Measurements from ENCODE around the gene EPN2. TPM values are rescaled to one million over a fixed set of nuclear protein-coding genes. Genes with fewer than 3 reads are reported as not detected.
A peak's percentile ranks its signal among the peaks of the same experiment; 100 is the strongest.

The EPN2 gene
- total and polyA plus RNA-seq, 2 experiments from 2014 or later: 19.0 to 35.9 TPM

GRCh38 chr17:19260958-19261357, 23.8 kb downstream of the EPN2 start:
- TF ChIP-seq EZH2 (IDR thresholded peaks at IDR 0.05; ENCODE audit: borderline replicate concordance) (no peak), CTCF (IDR thresholded peaks at IDR 0.05; ENCODE audit: poor library complexity) (no peak), EZH2phosphoT487 (IDR thresholded peaks at IDR 0.05; ENCODE audit: low read depth, severe bottlenecking, unreplicated experiment) (no peak)
- H3K4me1 ChIP-seq (ENCODE audit: insufficient read depth): peaks cover 26% of the 10 kb centered on the region
- H3K79me2 ChIP-seq: peaks cover 97% of the 10 kb centered on the region
- no peak overlapping the region for H2AFZ ChIP-seq
- 89% methylated on average over 7 of the region's 7 CpGs for WGBS (ENCODE audit: low lambda C conversion rate, missing lambda C conversion rate)
- H3K27ac ChIP-seq: no peak overlapping the region
- no peaks in the 10 kb centered on the region for H3K9me3 ChIP-seq (ENCODE audit: low read depth)
- DNase-seq (ENCODE audit: low spot score): no peak
- H4K20me1 ChIP-seq (ENCODE audit: insufficient read depth, poor library complexity, severe bottlenecking): peaks cover 26% of the 10 kb centered on the region
- no peak overlapping the region for H3K4me3 ChIP-seq
- no peaks in the 10 kb centered on the region for H3K9me2 ChIP-seq (replicated peaks; ENCODE audit: insufficient read depth)
- H3K36me3 ChIP-seq (replicated peaks; ENCODE audit: insufficient read depth, low read depth): no peaks in the 10 kb centered on the region
- no peaks in the 10 kb centered on the region for H3K27me3 ChIP-seq
- no peak overlapping the region for H3K4me2 ChIP-seq

- no peak for DNase-seq (ENCODE audit: low spot score)
- no peaks in the 10 kb centered on the region for H3K27me3 ChIP-seq
- peaks cover 26% of the 10 kb centered on the region for H3K4me1 ChIP-seq (ENCODE audit: insufficient read depth)
- no peaks in the 10 kb centered on the region for H3K36me3 ChIP-seq (replicated peaks; ENCODE audit: insufficient read depth, low read depth)
- TF ChIP-seq EZH2phosphoT487 (IDR thresholded peaks at IDR 0.05; ENCODE audit: low read depth, severe bottlenecking, unreplicated experiment) (no peak), CTCF (IDR thresholded peaks at IDR 0.05; ENCODE audit: poor library complexity) (no peak), EZH2 (IDR thresholded peaks at IDR 0.05; ENCODE audit: borderline replicate concordance) (no peak)
- no peak overlapping the region for H2AFZ ChIP-seq
- no peak overlapping the region for H3K27ac ChIP-seq
- 92% methylated on average over 2 of the region's 2 CpGs for WGBS (ENCODE audit: low lambda C conversion rate, missing lambda C conversion rate)
- no peak overlapping the region for H3K4me2 ChIP-seq
- H3K4me3 ChIP-seq: no peak overlapping the region
- H4K20me1 ChIP-seq (ENCODE audit: insufficient read depth, poor library complexity, severe bottlenecking): peaks cover 24% of the 10 kb centered on the region
- H3K9me2 ChIP-seq (replicated peaks; ENCODE audit: insufficient read depth): no peaks in the 10 kb centered on the region
- H3K79me2 ChIP-seq: peaks cover 97% of the 10 kb centered on the region
- no peaks in the 10 kb centered on the region for H3K9me3 ChIP-seq (ENCODE audit: low read depth)
These were observed 24.3 kb downstream of the EPN2 start for GRCh38 chr17:19261426-19261825.

- H3K9me3 ChIP-seq (ENCODE audit: low read depth): no peaks in the 10 kb centered on the region
- peak; percentile 49 for DNase-seq (ENCODE audit: low spot score)
- H3K4me1 ChIP-seq (ENCODE audit: insufficient read depth): peaks cover 26% of the 10 kb centered on the region
- peak overlapping the region; percentile 78 for H3K27ac ChIP-seq
- H3K4me2 ChIP-seq: peak overlapping the region; percentile 6
- WGBS (ENCODE audit: low lambda C conversion rate, missing lambda C conversion rate): 68% methylated on average over 8 of the region's 8 CpGs
- H4K20me1 ChIP-seq (ENCODE audit: insufficient read depth, poor library complexity, severe bottlenecking): peaks cover 17% of the 10 kb centered on the region
- H3K9me2 ChIP-seq (replicated peaks; ENCODE audit: insufficient read depth): no peaks in the 10 kb centered on the region
- no peak for TF ChIP-seq EZH2 (IDR thresholded peaks at IDR 0.05; ENCODE audit: borderline replicate concordance)
- TF ChIP-seq EZH2phosphoT487 (IDR thresholded peaks at IDR 0.05; ENCODE audit: low read depth, severe bottlenecking, unreplicated experiment): no peak
- TF ChIP-seq CTCF (IDR thresholded peaks at IDR 0.05; ENCODE audit: poor library complexity): no peak
- no peaks in the 10 kb centered on the region for H3K36me3 ChIP-seq (replicated peaks; ENCODE audit: insufficient read depth, low read depth)
- no peak overlapping the region for H2AFZ ChIP-seq
- no peaks in the 10 kb centered on the region for H3K27me3 ChIP-seq
- H3K4me3 ChIP-seq: no peak overlapping the region
- H3K79me2 ChIP-seq: peaks cover 97% of the 10 kb centered on the region
These were observed 25.8 kb downstream of the EPN2 start for GRCh38 chr17:19262650-19263631.

All from hepatocyte (in vitro differentiated cells).